ENCODE results near the gene LRP1.

LRP1 gene

GRCh38 chr12:57138526-57139272 lies 10.4 kb downstream of the LRP1 start:
- no peak for DNase-seq

DNA sequence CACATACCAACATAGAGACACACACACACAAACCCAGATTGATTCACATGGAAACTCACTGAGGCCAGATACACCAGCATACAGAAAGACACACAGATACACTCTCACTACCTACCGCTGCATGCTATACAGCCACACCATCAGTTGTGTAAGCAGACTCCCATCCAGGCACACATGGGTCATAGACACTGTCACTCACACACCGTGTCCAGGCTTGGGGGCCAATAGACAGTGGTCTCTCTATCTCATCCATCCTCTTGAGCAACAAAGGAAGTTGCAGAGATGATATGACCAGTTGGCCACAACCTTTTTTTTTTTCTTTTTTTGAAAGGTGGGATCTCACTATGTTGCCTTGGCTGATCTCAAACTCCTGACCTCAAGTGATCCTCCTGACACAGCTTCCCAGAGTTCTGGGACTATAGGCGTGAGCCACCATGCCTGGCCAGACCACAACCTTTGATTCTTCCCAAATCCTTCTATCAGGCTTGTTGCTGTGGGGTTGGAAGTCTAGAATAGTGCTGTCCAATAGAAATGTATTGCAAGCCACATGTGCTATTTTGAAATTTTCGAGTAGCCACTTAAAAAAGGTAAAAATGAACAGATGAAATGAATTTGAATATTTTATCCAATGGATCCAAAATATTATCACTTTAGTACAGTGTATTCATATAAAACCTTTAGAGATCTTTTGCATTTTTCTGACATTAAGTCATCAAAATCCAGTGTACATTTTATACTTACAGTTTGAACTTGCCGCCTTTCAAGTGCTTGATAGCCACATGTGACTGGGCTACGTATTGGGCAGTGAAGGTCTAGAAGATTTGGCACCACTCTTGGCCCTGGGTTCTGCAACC lies 11.7 kb downstream of the LRP1 start:
- DNase-seq = no peak

- no peak for DNase-seq
Measured at GRCh38 chr12:57141249-57141648, 13.0 kb downstream of the LRP1 start.

DNA sequence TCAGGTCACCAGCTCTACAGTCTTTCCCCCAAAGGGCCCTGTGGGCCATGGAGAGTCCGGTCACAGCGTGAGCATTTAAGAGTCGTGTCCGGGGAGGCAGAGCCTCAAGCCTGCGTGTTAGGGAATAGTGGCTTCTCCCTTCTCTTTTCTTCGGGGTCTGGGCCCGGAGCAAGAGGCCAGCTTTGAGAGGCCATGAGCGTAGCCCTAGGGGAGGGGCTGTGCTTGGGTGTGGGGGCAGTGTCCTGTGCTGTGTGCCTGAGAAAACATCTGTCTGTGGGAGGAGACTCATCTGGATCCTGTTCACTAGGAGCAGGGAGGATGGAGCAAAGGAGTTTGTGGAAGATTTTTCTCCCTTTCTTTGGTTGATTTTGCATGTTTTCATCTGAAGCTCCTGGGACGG lies 13.8 kb downstream of the LRP1 start:
- no peak for DNase-seq

- DNase-seq = no peak
Measured at GRCh38 chr12:57142727-57143126, 14.4 kb downstream of the LRP1 start.

GRCh38 chr12:57143454-57143853 lies 15.2 kb downstream of the LRP1 start:
- DNase-seq = no peak

- DNase-seq = no peak
Measured at GRCh38 chr12:57145460-57146059, 17.3 kb downstream of the LRP1 start.

DNA sequence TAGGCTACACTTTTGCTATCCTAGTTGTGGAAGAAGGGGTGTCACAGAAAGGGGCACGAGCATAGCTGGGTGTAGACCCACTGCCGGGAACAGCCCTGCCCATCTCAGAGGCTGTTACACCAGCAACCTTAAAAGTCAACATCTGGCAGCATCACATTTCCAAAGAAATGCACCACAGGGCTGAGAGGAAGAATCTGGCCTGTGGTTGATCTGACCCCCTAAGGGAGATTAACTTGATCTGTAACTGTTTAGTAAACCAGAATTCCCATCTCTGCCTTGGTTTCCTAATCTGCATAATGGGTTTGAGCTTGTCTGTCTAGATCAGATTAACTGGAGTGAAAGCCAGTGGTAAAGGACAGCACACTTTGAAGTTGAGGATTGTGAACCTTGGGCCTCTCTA lies 17.8 kb downstream of the LRP1 start:
- no peak for DNase-seq

- DNase-seq = no peak
Measured at GRCh38 chr12:57146961-57147944, 19.0 kb downstream of the LRP1 start, which contains the start of gene LRP1-AS. TSS of gene LRP1-AS (minus strand) at chr12:57147619.

DNA sequence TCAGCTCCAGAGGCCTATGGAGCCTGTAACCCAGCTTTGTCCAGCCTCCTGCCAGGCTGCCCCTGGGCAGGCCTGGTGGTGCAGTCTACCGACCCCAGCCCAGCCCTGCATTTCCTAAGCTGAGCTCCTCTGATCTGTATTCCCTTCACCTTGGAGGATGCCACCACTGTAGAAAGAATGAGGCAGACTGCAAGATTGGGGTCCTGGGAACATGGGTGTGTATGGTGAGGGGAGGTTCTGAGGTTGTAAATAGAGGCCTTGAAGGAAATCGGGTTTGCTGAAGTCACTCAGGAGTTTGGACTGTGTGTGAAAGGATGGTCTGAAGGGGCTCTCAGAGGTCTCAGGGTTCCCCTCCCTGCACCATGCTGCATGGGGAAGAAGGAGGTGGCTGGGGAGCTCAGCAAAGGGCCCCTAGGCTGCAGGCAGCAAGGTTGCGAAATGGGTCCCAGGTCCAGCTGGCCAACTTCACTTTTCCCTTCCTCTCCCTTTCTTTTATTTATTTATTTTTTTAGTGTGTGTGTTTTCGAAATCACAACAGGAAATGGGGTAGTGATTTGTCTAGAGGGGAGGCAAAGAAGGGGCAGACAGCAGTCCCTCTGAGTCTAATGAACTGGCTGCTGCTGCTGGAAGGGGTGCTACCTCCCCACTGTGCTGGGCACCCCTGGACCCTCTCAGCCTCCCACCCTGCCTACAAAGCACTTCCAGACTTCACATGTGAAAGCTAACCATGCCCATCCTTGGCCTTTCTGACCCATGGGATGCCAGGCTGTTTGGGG lies 20.4 kb downstream of the LRP1 start:
- no peak for DNase-seq

GRCh38 chr12:57149245-57149900 lies 21.1 kb downstream of the LRP1 start:
- no peak for DNase-seq

GRCh38 chr12:57150400-57151000 lies 22.2 kb downstream of the LRP1 start:
- DNase-seq = no peak

- no peak for DNase-seq
Measured at GRCh38 chr12:57151741-57152630, 23.7 kb downstream of the LRP1 start.

DNA sequence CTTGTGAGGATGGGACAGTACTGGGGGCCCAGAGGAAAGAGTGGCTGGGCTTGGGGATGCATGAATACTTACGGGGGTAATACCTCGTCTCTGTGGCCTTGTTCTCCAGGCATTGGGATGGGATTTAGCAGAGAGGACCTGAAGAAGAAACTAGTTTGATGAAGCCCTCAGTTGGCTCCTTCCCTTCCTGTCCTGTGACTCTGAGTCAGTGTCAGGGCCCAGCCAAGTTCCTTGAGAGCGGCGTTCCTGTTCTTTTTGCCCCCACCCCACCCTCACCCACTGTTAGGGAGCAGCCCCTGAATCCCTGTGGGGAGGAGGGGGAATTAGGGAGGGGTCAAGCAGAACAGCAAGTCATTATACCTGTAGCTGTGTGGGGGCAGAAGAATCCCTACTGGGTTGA lies 24.4 kb downstream of the LRP1 start:
- DNase-seq = no peak

DNA sequence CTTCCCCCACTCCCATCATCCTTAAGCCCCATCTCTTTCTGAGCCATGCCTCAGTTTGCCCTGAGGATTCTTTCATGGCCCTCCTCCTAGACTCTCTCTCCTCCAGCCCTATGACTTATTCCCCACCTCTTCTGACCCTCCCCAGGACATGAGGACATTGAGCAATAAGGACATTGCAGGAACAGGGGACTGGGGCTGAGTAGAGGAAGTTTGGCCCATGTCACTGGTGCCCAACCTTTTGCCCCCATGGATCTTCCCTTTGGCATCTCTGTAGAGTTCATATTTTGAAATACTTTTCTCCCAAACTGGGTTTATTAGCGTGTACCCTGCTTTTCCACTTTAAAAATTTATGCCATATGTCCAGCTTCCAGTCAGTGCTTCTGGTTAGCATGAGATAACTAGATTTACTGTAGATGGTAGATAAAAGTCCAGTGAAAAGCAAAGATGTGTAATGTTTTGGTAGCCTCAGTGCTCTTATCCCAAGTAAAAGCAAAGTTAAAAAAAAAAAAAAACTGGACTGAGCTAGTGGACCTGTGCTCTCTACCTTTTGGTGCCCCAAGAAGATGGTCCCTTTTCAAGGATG lies 25.2 kb downstream of the LRP1 start:
- no peak for DNase-seq

GRCh38 chr12:57154076-57154475 lies 25.8 kb downstream of the LRP1 start:
- DNase-seq = no peak

DNA sequence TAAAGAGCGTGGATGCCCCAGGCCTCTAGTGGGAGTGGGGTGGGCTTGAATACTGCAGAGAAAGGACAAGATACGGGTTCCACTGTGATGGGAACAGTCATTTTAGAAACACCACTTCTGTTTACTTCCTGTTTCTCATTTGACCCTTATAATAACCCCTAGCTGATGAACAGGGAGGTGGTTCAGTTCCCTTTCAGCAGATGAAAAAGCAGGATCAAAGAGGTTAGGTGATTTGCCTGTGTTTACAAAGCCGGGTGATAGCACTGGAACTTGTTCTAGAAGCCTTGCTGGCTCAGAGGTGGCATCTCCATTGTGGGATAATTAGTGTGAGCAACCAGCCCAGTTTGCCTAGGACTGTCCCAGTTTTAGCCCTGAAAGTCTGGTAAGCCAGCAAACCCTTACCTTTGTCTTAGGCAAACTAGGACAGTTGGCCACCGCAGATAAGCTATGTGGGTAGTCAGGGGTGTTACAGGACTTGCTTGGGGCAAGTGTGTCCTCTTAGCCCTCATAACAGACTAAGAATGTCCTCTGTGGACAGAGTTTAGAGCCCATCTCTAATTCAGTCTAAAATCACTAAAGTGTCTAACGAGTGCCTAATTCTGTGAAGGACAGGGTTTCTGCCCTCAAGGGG lies 26.6 kb downstream of the LRP1 start:
- DNase-seq = no peak

DNA sequence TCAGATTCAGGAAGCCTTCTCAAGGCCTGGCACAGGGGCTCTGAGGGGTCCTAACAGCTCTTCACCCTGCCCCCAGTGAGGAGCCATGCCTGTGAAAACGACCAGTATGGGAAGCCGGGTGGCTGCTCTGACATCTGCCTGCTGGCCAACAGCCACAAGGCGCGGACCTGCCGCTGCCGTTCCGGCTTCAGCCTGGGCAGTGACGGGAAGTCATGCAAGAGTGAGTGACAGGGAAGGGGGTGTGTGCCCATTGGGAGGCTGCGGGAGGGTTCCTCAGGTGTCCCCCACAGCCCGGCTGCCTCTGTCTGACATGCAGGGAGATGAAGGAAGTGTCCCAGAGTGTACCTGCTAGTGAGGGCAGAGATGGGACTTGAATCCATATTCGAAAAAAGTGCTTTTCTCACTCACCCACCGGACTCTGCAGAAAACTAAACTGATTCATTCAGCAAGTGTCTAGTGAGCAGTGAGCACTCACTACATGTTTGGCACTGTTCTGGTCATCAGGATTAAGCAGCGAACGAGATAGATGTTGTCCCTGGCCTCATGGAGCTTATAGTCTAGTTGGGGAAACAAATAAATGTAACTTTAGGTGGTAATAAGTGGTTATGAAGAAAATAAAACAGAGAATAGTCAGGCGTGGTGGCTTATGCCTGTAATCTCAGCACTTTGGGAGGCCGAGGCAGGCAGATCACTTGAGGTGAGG lies 28.6 kb downstream of the LRP1 start:
- no peak for DNase-seq

Measured in CD4-positive, alpha-beta T cell treated with Interleukin-12 subunit alpha and Interleukin-12 subunit beta, for 1 hour (primary cell).